K562 (cell line): ENCODE results near the gene SPATA19. TPM values are rescaled to one million over a fixed set of nuclear protein-coding genes. Genes with fewer than 3 reads are reported as not detected.

Experiments
- ATAC-seq: fragments of 200-7000 bp; cut with Tn5 transposase; 3 replicates; pipeline ENCODE4 v1.9.1; 2020; ENCODE audit warnings: moderate library complexity
- BruUV-seq: library from RNA; stranded (reverse); fragments of 400-500 nt; replicated peaks from 2 replicates; lab custom pipeline; 2021; lab: Mats Ljungman, UMichigan
- CTCF ChIA-PET: fragments of 300-600 bp; formaldehyde crosslinking; extraction: SDS; loops from one replicate; lab custom pipeline; 2021; ENCODE audit warnings: low intra/inter-chr PET ratio; lab: Yijun Ruan, JAX
- POLR2A ChIA-PET: fragments of 300-600, 350-650 bp; sonication (Branson Sonifier 250); formaldehyde crosslinking; extraction: SDS; loops from one replicate; lab custom pipeline; 2021; ENCODE audit warnings: antibody characterized with exemption, inconsistent platforms; lab: Yijun Ruan, JAX
- DNase-seq, 4 experiments: peaks; one replicate each; pipeline versions ENCODE4 v3.0.0 to v3.0.0-alpha.2; 2011 to 2018; ENCODE audit warnings: low spot score in 3 of 4, mixed read lengths in 3 of 4; ENCODE audit errors: extremely low read depth in 1 of 4
- FAIRE-seq: peaks from 2 replicates; lab custom pipeline; 2011; peaks lifted over from hg19 to GRCh38; lab: Jason Lieb, UNC
- H2AFZ ChIP-seq: 2 replicates; pipeline ENCODE4 v1.6.0; 2011; ENCODE audit warnings: low read depth, low read length, control low read depth, inconsistent platforms
- H3K27ac ChIP-seq: fragments of 200-600 bp; 3 replicates; pipeline ENCODE4 v1.8.0; 2011; ENCODE audit warnings: low read depth, mild to moderate bottlenecking, control low read depth, inconsistent platforms, low read length, moderate library complexity, mixed read lengths; ENCODE audit errors: extremely low read depth
- H3K27me3 ChIP-seq, 2 experiments: fragments of 300-600 bp in 1 of 2; 2 replicates in 1 of 2; 3 replicates in 1 of 2; pipeline versions ENCODE4 v1.6.0 to v1.8.0; 2011; ENCODE audit warnings: inconsistent platforms in 2 of 2, low read length in 2 of 2, mild to moderate bottlenecking in 1 of 2, mixed read lengths in 1 of 2, moderate library complexity in 1 of 2; ENCODE audit not compliant: control insufficient read depth in 2 of 2, insufficient read depth in 2 of 2
- H3K36me3 ChIP-seq: fragments of 300-600 bp; 3 replicates; pipeline ENCODE4 v1.8.0; 2011; ENCODE audit warnings: mild to moderate bottlenecking, low read length, inconsistent platforms; ENCODE audit not compliant: control insufficient read depth, insufficient read depth
- H3K4me1 ChIP-seq, 2 experiments: fragments of 200-600 bp in 1 of 2; replicated peaks in 1 of 2; 2 replicates in 1 of 2; 3 replicates in 1 of 2; pipeline versions ENCODE4 v1.5.1 to v1.8.0; 2011; ENCODE audit warnings: inconsistent platforms in 2 of 2, low read length in 2 of 2, mild to moderate bottlenecking in 1 of 2, mixed read lengths in 1 of 2, moderate library complexity in 1 of 2; ENCODE audit not compliant: control insufficient read depth in 2 of 2, insufficient read depth in 2 of 2
- H3K4me2 ChIP-seq: 2 replicates; pipeline ENCODE4 v1.6.1; 2011; ENCODE audit warnings: low read length, control low read depth, inconsistent platforms, mixed read lengths; ENCODE audit not compliant: insufficient read depth
- H3K4me3 ChIP-seq: fragments of 200-600 bp; sonication (generic), shearing (Covaris generic); 2 replicates; pipeline ENCODE4 v1.5.1; 2016; ENCODE audit warnings: control low read depth, inconsistent platforms
- H3K79me2 ChIP-seq: fragments of 200-600 bp; 3 replicates; pipeline ENCODE4 v1.8.0; 2011; ENCODE audit warnings: low read length, inconsistent platforms; ENCODE audit not compliant: control insufficient read depth, insufficient read depth
- H3K9ac ChIP-seq, 2 experiments: 2 replicates each; pipeline versions ENCODE4 v1.6.0 to v1.6.1; 2011; ENCODE audit warnings: low read depth in 2 of 2, low read length in 2 of 2, control low read depth in 1 of 2, inconsistent platforms in 1 of 2, mild to moderate bottlenecking in 1 of 2, mixed read lengths in 1 of 2; ENCODE audit not compliant: insufficient read depth in 1 of 2
- H3K9me1 ChIP-seq: one replicate; pipeline ENCODE4 v1.6.0; 2011; ENCODE audit warnings: inconsistent platforms, mild to moderate bottlenecking, low read length, moderate library complexity; ENCODE audit not compliant: control insufficient read depth, insufficient read depth
- H3K9me3 ChIP-seq: replicated peaks from 2 replicates; pipeline ENCODE4 v1.5.1; 2011; ENCODE audit warnings: low read depth, low read length, inconsistent platforms; ENCODE audit not compliant: control insufficient read depth, insufficient read depth
- H4K20me1 ChIP-seq: replicated peaks from 2 replicates; pipeline ENCODE4 v1.6.1; 2011; ENCODE audit warnings: low read length, inconsistent platforms, mixed read lengths; ENCODE audit not compliant: control insufficient read depth, insufficient read depth
- ATF6 ChIP-seq: sonication (generic); formaldehyde crosslinking; IDR thresholded peaks from 2 replicates; pipeline ENCODE4 v1.4.0; 2020; ENCODE audit warnings: mild to moderate bottlenecking, missing genetic modification reagents
- MEIS2 ChIP-seq: fragments of 450-650 bp; IDR thresholded peaks from 2 replicates; pipeline ENCODE4 v1.6.1; 2014; ENCODE audit warnings: mild to moderate bottlenecking; ENCODE audit not compliant: partially characterized antibody
- PHF21A ChIP-seq: fragments of 450-650 bp; IDR thresholded peaks from 2 replicates; pipeline ENCODE4 v1.6.1; 2017; ENCODE audit warnings: low read depth, borderline replicate concordance
- RBBP5 ChIP-seq: fragments of 200-600 bp; sonication (generic); IDR thresholded peaks from 2 replicates; pipeline ENCODE4 v1.6.1; 2012; ENCODE audit warnings: borderline replicate concordance, mild to moderate bottlenecking, low read length, control low read depth, inconsistent platforms; ENCODE audit not compliant: insufficient read depth, poor library complexity, severe bottlenecking
- ZNF449 ChIP-seq: fragments of 250-450 bp; sonication (Bioruptor Pico); IDR thresholded peaks from 2 replicates; pipeline ENCODE4 v1.8.0; 2022; ENCODE audit warnings: moderate library complexity, mild to moderate bottlenecking, inconsistent platforms
- WGBS: fragments of 100-300 bp; shearing (Covaris generic); methylation state at CpG from one replicate; pipeline ENCODE4 v1.1.6; 2016; ENCODE audit warnings: low coverage, mixed read lengths; ENCODE audit not compliant: insufficient coverage; ENCODE audit errors: missing lambda C conversion rate; 5-methylcytosine and 5-hydroxymethylcytosine counted together
- in situ Hi-C: fragments of 300-500 bp; cut with MboI; formaldehyde crosslinking; loops from 4 replicates; pipeline ENCODE4 v1.15.0; 2018; ENCODE audit warnings: inconsistent platforms, mixed read lengths
- intact Hi-C: fragments of 100-400 bp; cut with micrococcal nuclease; formaldehyde crosslinking; loops from 2 replicates; pipeline ENCODE4 v1.14.2; 2022
- polyA plus RNA-seq, 8 experiments: library from polyadenylated mRNA; depleted of rRNA in 4 of 8; stranded (reverse) in 5 of 8; unstranded in 3 of 8; fragments of >200 nt; fragmentation: Nextera tagmentation in 2 of 8; fragmentation: Illumina TruSeq in 1 of 8; extraction: Ambion mirVana in 2 of 8; extraction: Trizol in 1 of 8; gene quantifications; 2 replicates each; pipeline versions ENCODE4 v1.2.1 to v1.2.3, GENCODE V29; 2011 to 2014; ENCODE audit warnings: inconsistent platforms in 1 of 8, missing spikeins in 1 of 8
- total RNA-seq, 7 experiments: library from RNA; depleted of rRNA in 6 of 7; stranded (reverse); fragments of >200 nt in 6 of 7; fragmentation: Illumina TruSeq in 2 of 7; extraction: Trizol in 2 of 7; gene quantifications; 2 replicates each; pipeline versions ENCODE4 v1.2.1 to v1.2.3, GENCODE V29; 2011 to 2021; ENCODE audit warnings: low replicate concordance in 1 of 7

The SPATA19 gene
- total and polyA plus RNA-seq, 9 of the 15 experiments (the other 6 are each of a cell fraction or from before 2014, with no cell fraction given) = not detected

GRCh38 chr11:133826866-133827265 lies 18.4 kb downstream of the SPATA19 start:
- no TSS peak for BruUV-seq
- no peak overlapping the region for H3K27ac ChIP-seq
- FAIRE-seq (no peak), ATAC-seq (no peak), DNase-seq (no peak)
- H3K9me1 ChIP-seq = no peaks in the 10 kb centered on the region
- 0% methylated on average over 3 of the region's 4 CpGs for WGBS
- H2AFZ ChIP-seq = no peak overlapping the region
- H3K4me2 ChIP-seq = no peak overlapping the region
- POLR2A ChIA-PET = no interaction called here
- H3K79me2 ChIP-seq = no peaks in the 10 kb centered on the region
- H4K20me1 ChIP-seq = no peaks in the 10 kb centered on the region
- CTCF ChIA-PET = no interaction called here
- TF ChIP-seq MEIS2 = no peak
- TF ChIP-seq, all 486 proteins: peak for 0
- no peaks in the 10 kb centered on the region for H3K9me3 ChIP-seq
- no peaks in the 10 kb centered on the region for H3K36me3 ChIP-seq
- H3K27me3 ChIP-seq = no peaks in the 10 kb centered on the region
- H3K9ac ChIP-seq = no peak overlapping the region
- no peaks in the 10 kb centered on the region for H3K4me1 ChIP-seq
- intact Hi-C loops = loop anchor here (10.0 kb wide), 1 partner anchor 252 kb away; no protein-coding TSS in a partner anchor
- no peak overlapping the region for H3K4me3 ChIP-seq
- in situ Hi-C loops = loop anchor here (10.0 to 25.0 kb wide), 2 partner anchors 690 to 752 kb away; no protein-coding TSS in a partner anchor

GRCh38 chr11:133825666-133826065 lies 19.6 kb downstream of the SPATA19 start:
- no peak overlapping the region for H3K9ac ChIP-seq
- ChIA-PET CTCF (no interaction called here), POLR2A (no interaction called here)
- H2AFZ ChIP-seq = no peak overlapping the region
- no peaks in the 10 kb centered on the region for H3K79me2 ChIP-seq
- no peaks in the 10 kb centered on the region for H3K27me3 ChIP-seq
- 0% methylated on average over 3 of the region's 3 CpGs for WGBS
- no peaks in the 10 kb centered on the region for H3K36me3 ChIP-seq
- no peaks in the 10 kb centered on the region for H4K20me1 ChIP-seq
- no peak overlapping the region for H3K4me3 ChIP-seq
- no peaks in the 10 kb centered on the region for H3K4me1 ChIP-seq
- in situ Hi-C loops = loop anchor here (10.0 to 25.0 kb wide), 2 partner anchors 688 to 751 kb away; no protein-coding TSS in a partner anchor
- no peak overlapping the region for H3K4me2 ChIP-seq
- no peaks in the 10 kb centered on the region for H3K9me3 ChIP-seq
- no TSS peak for BruUV-seq
- DNase-seq (no peak), ATAC-seq (no peak), FAIRE-seq (no peak)
- no peaks in the 10 kb centered on the region for H3K9me1 ChIP-seq
- no peak overlapping the region for H3K27ac ChIP-seq
- TF ChIP-seq PHF21A (no peak), ZNF449 (CRISPR knock-in tag) (no peak), RBBP5 (no peak), ATF6 (CRISPR knock-in tag) (no peak)
- intact Hi-C loops = loop anchor here (10.0 kb wide), 1 partner anchor 251 kb away; no protein-coding TSS in a partner anchor
